Kidney (tissue), 14 donors: Measurements from ENCODE around the gene TMEM132C. TPM values are rescaled to one million over a fixed set of nuclear protein-coding genes. Genes with fewer than 3 reads are reported as not detected.
"Not testable (repeated sequence)": the region's sequence is repeated elsewhere in the genome, so short reads cannot be mapped to it uniquely, and the experiment has no call there.

Source experiments
- DNase-seq, 5 donors: peaks; one replicate each; pipeline ENCODE4 v3.0.0-alpha.2; 2013 to 2020
- FAIRE-seq: peaks from 2 replicates; lab custom pipeline; 2012; peaks lifted over from hg19 to GRCh38; lab: Jason Lieb, UNC
- H3K27ac ChIP-seq, 2 donors: one replicate each; pipeline ENCODE4 v1.7.0; 2013; ENCODE audit warnings: low read depth in 2 of 2, low read length in 2 of 2, inconsistent platforms in 1 of 2
- H3K27me3 ChIP-seq: one replicate; pipeline ENCODE4 v1.7.1; 2013; ENCODE audit warnings: low read length, inconsistent platforms; ENCODE audit not compliant: control insufficient read depth, insufficient read depth
- H3K36me3 ChIP-seq, 3 donors: one replicate each; pipeline versions ENCODE4 v1.7.0 to v1.7.1; 2013; ENCODE audit warnings: low read length in 3 of 3, control low read depth in 1 of 3, inconsistent platforms in 1 of 3; ENCODE audit not compliant: insufficient read depth in 3 of 3, control insufficient read depth in 2 of 3
- H3K4me1 ChIP-seq, 3 donors: one replicate each; pipeline versions ENCODE4 v1.7.0 to v1.7.1; 2013; ENCODE audit warnings: low read length in 3 of 3, inconsistent platforms in 1 of 3, low read depth in 1 of 3; ENCODE audit not compliant: control insufficient read depth in 2 of 3, insufficient read depth in 2 of 3
- H3K4me3 ChIP-seq, 3 donors: one replicate each; pipeline versions ENCODE4 v1.7.0 to v1.8.1; 2013; ENCODE audit warnings: low read length in 3 of 3, control low read depth in 1 of 3, inconsistent platforms in 1 of 3
- H3K9ac ChIP-seq, 3 donors: one replicate each; pipeline versions ENCODE4 v1.7.0 to v1.7.1; 2013; ENCODE audit warnings: low read length in 3 of 3, control low read depth in 1 of 3, inconsistent platforms in 1 of 3
- H3K9me3 ChIP-seq, 3 donors: one replicate each; pipeline versions ENCODE4 v1.7.0 to v1.7.1; 2013; ENCODE audit warnings: low read length in 3 of 3, control low read depth in 1 of 3, inconsistent platforms in 1 of 3; ENCODE audit not compliant: control insufficient read depth in 2 of 3, insufficient read depth in 1 of 3
- CTCF ChIP-seq: IDR thresholded peaks from 3 replicates; pipeline ENCODE4 v1.5.1; 2012; ENCODE audit warnings: mild to moderate bottlenecking, moderate library complexity, borderline replicate concordance; ENCODE audit not compliant: insufficient read depth; ENCODE audit errors: extremely low read depth
- intact Hi-C: fragments of 100-400 bp; cut with DNase I; formaldehyde crosslinking; loops from one replicate; pipeline ENCODE4 v1.11.1; 2022
- polyA plus RNA-seq: library from polyadenylated mRNA; stranded (reverse); fragments of 350-450 nt; fragmentation: Illumina TruSeq; extraction: RNeasy Lipid Tissue Mini Kit (QIAGEN cat#74804); gene quantifications from one replicate; pipeline ENCODE4 v1.2.3, GENCODE V29; 2014; ENCODE audit warnings: low read depth, low replicate concordance; ENCODE audit not compliant: insufficient read depth
- total RNA-seq: library from RNA; stranded (reverse); fragmentation: NEBNext Ultra II Directional; extraction: Animal tissue kit (Norgen Biotek cat#: 25700); gene quantifications from one replicate; pipeline ENCODE4 v1.2.1, GENCODE V29; 2021
- donor health status: control.
- donor health status: control.
- donor health status: control.
- donor health status: control.
- donor health status: control.
- donor health status: DM: yes; HTN: yes; CAD: no.
- donor health status: Normal renal cell carcinoma (clear cell type).

The TMEM132C gene
- total and polyA plus RNA-seq, 2 donors from 2014 or later = 0.28 to 0.75 TPM

- DNase-seq = no peak
- intact Hi-C loops = no loop called here
- H3K4me3 ChIP-seq = no peak overlapping the region
- no peak overlapping the region for H3K27ac ChIP-seq
- H3K9ac ChIP-seq = no peak overlapping the region
- no peaks in the 10 kb centered on the region for H3K4me1 ChIP-seq
- peaks cover 0 to 2% (median 0%) of the 10 kb centered on the region in 3 donors for H3K9me3 ChIP-seq
- H3K27me3 ChIP-seq = no peaks in the 10 kb centered on the region
- no peaks in the 10 kb centered on the region for H3K36me3 ChIP-seq
- TF ChIP-seq CTCF = no peak
- FAIRE-seq = no peak
Observed at GRCh38 chr12:128603573-128604115, 336.7 kb downstream of the TMEM132C start.

- intact Hi-C loops, H3K9me3 ChIP-seq, FAIRE-seq, H3K4me3 ChIP-seq, H3K4me1 ChIP-seq, H3K9ac ChIP-seq, H3K36me3 ChIP-seq, DNase-seq, H3K27ac ChIP-seq, H3K27me3 ChIP-seq: not testable (repeated sequence)
Observed at GRCh38 chr12:128604219-128604618, 337.2 kb downstream of the TMEM132C start.

- Histone ChIP-seq H3K9ac (no peak overlapping the region), H3K36me3 (no peaks in the 10 kb centered on the region), H3K4me1 (no peaks in the 10 kb centered on the region), H3K27me3 (no peaks in the 10 kb centered on the region), H3K4me3 (no peak overlapping the region), H3K27ac (no peak overlapping the region), H3K9me3 (peaks cover 0 to 2% (median 0%) of the 10 kb centered on the region in 3 donors)
- TF ChIP-seq CTCF = no peak
- intact Hi-C loops = no loop called here
- no peak for DNase-seq
- FAIRE-seq = no peak
Observed at GRCh38 chr12:128606051-128606450, 339.1 kb downstream of the TMEM132C start.

- Histone ChIP-seq H3K27ac (no peak overlapping the region), H3K27me3 (no peaks in the 10 kb centered on the region), H3K36me3 (no peaks in the 10 kb centered on the region), H3K9ac (no peak overlapping the region), H3K4me1 (no peaks in the 10 kb centered on the region), H3K9me3 (peaks cover 0 to 2% (median 0%) of the 10 kb centered on the region in 3 donors), H3K4me3 (no peak overlapping the region)
- intact Hi-C loops = no loop called here
- TF ChIP-seq CTCF = no peak
- no peak for FAIRE-seq
- DNase-seq = no peak
Observed at GRCh38 chr12:128606538-128606937, 339.6 kb downstream of the TMEM132C start.
